Tibial artery (tissue), 4 donors: ENCODE measurements around the gene FAM98A.

ENCODE experiments used
- DNase-seq, 2 donors: peaks; one replicate each; pipeline ENCODE4 v3.0.0-alpha.2; 2019
- H3K27ac ChIP-seq, 2 donors: fragments of 200-600 bp; sonication (generic) in 1 of 2; 1 replicate in 1 of 2; 2 replicates in 1 of 2; pipeline ENCODE4 v1.5.1; 2018 to 2019; ENCODE audit warnings: mild to moderate bottlenecking in 1 of 2
- H3K27me3 ChIP-seq, 2 donors: fragments of 200-600 bp; sonication (generic) in 1 of 2; one replicate each; pipeline versions ENCODE4 v1.5.1 to v1.6.0; 2016 to 2019
- H3K36me3 ChIP-seq, 3 donors: fragments of 200-600 bp; sonication (generic) in 2 of 3; one replicate each; pipeline ENCODE4 v1.5.1; 2016 to 2019; ENCODE audit warnings: mild to moderate bottlenecking in 2 of 3
- H3K4me1 ChIP-seq, 4 donors: fragments of 200-600 bp; sonication (generic) in 2 of 4; 1 replicate in 3 of 4; 2 replicates in 1 of 4; pipeline ENCODE4 v1.5.1; 2016 to 2019
- H3K4me3 ChIP-seq, 2 donors: fragments of 200-600 bp; sonication (generic) in 1 of 2; 1 replicate in 1 of 2; 2 replicates in 1 of 2; pipeline ENCODE4 v1.5.1; 2018 to 2019; ENCODE audit warnings: mild to moderate bottlenecking in 2 of 2
- H3K9me3 ChIP-seq, 3 donors: fragments of 200-600 bp; sonication (generic) in 1 of 3; one replicate each; pipeline ENCODE4 v1.5.1; 2016 to 2019
- intact Hi-C: fragments of 100-400 bp; cut with DNase I; formaldehyde crosslinking; loops from one replicate; pipeline ENCODE4 v1.15.0; 2023; ENCODE audit warnings: low total_unique reads
- TF ChIP-seq, protein P1 (sequence below), 2 experiments: fragments of 200-600 bp in 1 of 2; fragments of 450-650 bp in 1 of 2; IDR thresholded peaks; one replicate each; pipeline ENCODE4 v1.5.1; 2017 to 2019; ENCODE audit warnings: antibody characterized with exemption in 2 of 2, mild to moderate bottlenecking in 1 of 2, moderate library complexity in 1 of 2

Gene FAM98A

DNA sequence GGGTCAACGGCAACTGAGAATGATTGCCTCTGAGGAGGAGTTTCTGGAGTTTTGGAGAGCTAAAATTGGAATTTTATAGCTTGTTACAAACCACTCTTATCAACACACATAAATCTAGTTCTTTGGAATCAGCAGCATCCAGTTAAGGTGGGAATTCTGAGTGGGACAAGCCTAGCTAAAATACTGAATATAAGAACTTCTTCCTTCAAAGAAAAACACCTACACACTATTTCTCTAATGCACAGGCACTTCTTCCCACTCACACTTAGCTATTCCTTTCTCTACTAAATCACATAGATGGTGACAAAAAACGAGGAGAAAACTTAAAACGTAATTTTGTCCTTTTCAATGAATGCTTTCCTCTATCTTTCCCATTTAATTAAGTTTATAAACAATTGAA, 43.4 kb downstream of the FAM98A start:
- Histone ChIP-seq H3K9me3 (no peaks in the 10 kb centered on the region), H3K36me3 (no peaks in the 10 kb centered on the region), H3K4me1 (peaks cover 0 to 10% (median 3%) of the 10 kb centered on the region in 4 donors), H3K27me3 (no peaks in the 10 kb centered on the region), H3K27ac (peak overlapping the region in 1 of 2 donors; percentile 21), H3K4me3 (no peak overlapping the region)
- intact Hi-C loops: no loop called here
- no peak for DNase-seq
- TF ChIP-seq, protein P1, sequence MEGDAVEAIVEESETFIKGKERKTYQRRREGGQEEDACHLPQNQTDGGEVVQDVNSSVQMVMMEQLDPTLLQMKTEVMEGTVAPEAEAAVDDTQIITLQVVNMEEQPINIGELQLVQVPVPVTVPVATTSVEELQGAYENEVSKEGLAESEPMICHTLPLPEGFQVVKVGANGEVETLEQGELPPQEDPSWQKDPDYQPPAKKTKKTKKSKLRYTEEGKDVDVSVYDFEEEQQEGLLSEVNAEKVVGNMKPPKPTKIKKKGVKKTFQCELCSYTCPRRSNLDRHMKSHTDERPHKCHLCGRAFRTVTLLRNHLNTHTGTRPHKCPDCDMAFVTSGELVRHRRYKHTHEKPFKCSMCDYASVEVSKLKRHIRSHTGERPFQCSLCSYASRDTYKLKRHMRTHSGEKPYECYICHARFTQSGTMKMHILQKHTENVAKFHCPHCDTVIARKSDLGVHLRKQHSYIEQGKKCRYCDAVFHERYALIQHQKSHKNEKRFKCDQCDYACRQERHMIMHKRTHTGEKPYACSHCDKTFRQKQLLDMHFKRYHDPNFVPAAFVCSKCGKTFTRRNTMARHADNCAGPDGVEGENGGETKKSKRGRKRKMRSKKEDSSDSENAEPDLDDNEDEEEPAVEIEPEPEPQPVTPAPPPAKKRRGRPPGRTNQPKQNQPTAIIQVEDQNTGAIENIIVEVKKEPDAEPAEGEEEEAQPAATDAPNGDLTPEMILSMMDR (IDR thresholded peaks at IDR 0.05): no peak

DNA sequence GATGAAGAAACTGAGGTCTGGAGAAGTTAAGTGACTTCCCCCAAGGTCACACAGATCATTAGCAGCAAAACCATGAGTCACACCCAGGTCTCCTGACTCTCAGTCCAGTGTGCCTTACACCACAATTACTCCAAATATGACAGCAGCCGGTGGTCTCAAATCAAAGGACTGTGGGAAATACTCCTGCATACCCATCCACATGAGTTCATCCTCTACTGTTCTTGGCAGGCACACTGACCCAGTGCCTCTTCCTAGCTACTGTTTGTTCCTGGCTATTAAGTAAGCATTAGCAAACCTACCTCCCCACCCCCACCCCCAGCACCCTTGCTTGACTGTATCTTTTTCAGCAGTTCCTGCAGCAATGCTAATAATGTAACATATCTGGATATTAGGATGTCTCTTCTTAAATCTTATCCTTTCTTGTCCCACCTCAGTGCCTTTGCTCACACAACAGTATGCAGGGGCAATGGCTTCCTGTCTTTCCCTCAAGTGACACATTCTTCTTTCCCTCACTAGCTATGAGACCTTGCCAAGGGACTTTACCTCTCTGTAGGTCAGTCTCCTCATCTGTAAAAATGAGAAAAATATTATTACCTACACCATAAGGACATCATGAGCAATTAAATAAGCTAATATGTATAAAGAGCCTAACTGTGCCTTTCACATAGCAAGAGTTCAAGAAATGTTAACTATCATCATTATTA, 46.2 kb downstream of the FAM98A start:
- TF ChIP-seq, protein P1 (IDR thresholded peaks at IDR 0.05): no peak
- no peak overlapping the region for H3K4me3 ChIP-seq
- no peak overlapping the region for H3K27ac ChIP-seq
- peaks cover 0 to 10% (median 3%) of the 10 kb centered on the region in 4 donors for H3K4me1 ChIP-seq
- H3K27me3 ChIP-seq: no peaks in the 10 kb centered on the region
- H3K9me3 ChIP-seq: no peaks in the 10 kb centered on the region
- H3K36me3 ChIP-seq: no peaks in the 10 kb centered on the region
- intact Hi-C loops: no loop called here
- DNase-seq: peak in 1 of 2 donors; percentile 32

DNA sequence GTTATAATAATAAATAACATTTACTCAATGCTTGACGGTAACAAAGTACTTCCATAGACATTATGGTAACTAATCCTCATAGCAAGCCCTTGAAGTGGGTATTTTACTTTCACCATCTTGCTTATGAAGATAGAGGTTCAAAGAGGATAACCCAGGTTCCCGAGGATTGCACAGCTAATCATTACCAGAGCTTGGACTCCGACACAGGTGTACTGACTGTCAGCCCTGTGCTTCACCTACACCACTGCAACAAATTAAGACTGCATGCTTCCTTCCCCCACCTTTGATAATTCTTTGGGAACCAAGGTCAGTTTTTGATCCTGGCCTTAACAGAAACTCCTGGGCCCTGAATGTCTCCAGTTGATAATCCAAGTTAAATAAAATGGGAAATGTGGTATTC, 48.9 kb downstream of the FAM98A start:
- TF ChIP-seq, protein P1 (IDR thresholded peaks at IDR 0.05): no peak
- Histone ChIP-seq H3K9me3 (no peaks in the 10 kb centered on the region), H3K27me3 (no peaks in the 10 kb centered on the region), H3K27ac (no peak overlapping the region), H3K4me1 (peaks cover 0 to 3% (median 1%) of the 10 kb centered on the region in 4 donors), H3K4me3 (no peak overlapping the region), H3K36me3 (no peaks in the 10 kb centered on the region)
- DNase-seq: no peak
- intact Hi-C loops: no loop called here

DNA sequence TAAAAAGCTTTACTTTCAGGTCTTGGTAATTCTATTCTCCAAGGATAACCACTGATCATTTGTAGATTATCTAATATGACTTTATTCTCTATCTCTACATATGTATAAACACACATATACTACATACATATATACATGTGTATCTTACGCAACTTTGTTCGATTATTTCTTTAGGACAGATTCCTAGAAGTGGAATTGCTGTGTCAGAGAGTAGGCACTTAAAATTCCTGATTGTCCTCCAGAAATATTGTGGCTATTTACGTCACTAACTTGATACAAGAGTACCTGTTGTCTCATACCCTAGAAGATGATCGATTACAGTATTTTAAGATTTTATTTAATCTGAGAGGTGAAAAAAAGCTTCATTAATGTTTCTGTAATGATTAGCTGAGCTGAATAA, 57.9 kb downstream of the FAM98A start:
- no peak for DNase-seq
- Histone ChIP-seq H3K36me3 (no peaks in the 10 kb centered on the region), H3K9me3 (peaks cover 0 to 7% (median 0%) of the 10 kb centered on the region in 3 donors), H3K4me3 (no peak overlapping the region), H3K27ac (peak overlapping the region in 1 of 2 donors; percentile 29), H3K4me1 (peaks cover 0 to 16% (median 3%) of the 10 kb centered on the region in 4 donors), H3K27me3 (no peaks in the 10 kb centered on the region)
- intact Hi-C loops: no loop called here
- TF ChIP-seq, protein P1 (IDR thresholded peaks at IDR 0.05): no peak

DNA sequence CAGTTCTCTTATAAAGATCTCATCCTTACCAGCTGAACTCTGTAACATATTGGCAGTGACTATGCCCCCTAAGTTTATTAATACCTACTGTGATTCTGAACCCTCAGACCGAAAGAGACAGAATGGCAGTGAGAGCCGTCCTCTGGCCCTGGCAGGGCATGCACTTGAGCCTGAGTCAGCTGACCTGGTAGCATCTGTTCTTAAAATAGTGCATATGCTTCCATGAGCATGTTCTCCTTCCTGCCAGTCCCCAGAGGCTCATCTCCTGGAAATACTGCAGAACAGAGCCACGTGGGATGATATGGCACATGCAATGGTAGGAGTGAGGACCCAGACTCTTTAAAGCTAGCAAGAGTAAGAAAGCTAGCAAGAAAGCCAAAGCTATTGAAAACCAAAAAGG, 63.7 kb downstream of the FAM98A start:
- peaks cover 0 to 21% (median 2%) of the 10 kb centered on the region in 4 donors for H3K4me1 ChIP-seq
- peaks cover 0 to 7% (median 0%) of the 10 kb centered on the region in 3 donors for H3K9me3 ChIP-seq
- TF ChIP-seq, protein P1 (IDR thresholded peaks at IDR 0.05): no peak
- intact Hi-C loops: no loop called here
- no peaks in the 10 kb centered on the region for H3K36me3 ChIP-seq
- H3K4me3 ChIP-seq: no peak overlapping the region
- no peaks in the 10 kb centered on the region for H3K27me3 ChIP-seq
- H3K27ac ChIP-seq: no peak overlapping the region
- DNase-seq: no peak
